K562 (cell line): ENCODE results near the gene PUDP. TPM values are rescaled to one million over a fixed set of nuclear protein-coding genes. Genes with fewer than 3 reads are reported as not detected.
"Not testable (repeated sequence)": the region's sequence is repeated elsewhere in the genome, so short reads cannot be mapped to it uniquely, and the experiment has no call there.

Source experiments
- ATAC-seq: fragments of 200-7000 bp; cut with Tn5 transposase; 3 replicates; pipeline ENCODE4 v1.9.1; 2020; ENCODE audit warnings: moderate library complexity
- BruUV-seq: library from RNA; stranded (reverse); fragments of 400-500 nt; replicated peaks from 2 replicates; lab custom pipeline; 2021; lab: Mats Ljungman, UMichigan
- CTCF ChIA-PET: fragments of 300-600 bp; formaldehyde crosslinking; extraction: SDS; loops from one replicate; lab custom pipeline; 2021; ENCODE audit warnings: low intra/inter-chr PET ratio; lab: Yijun Ruan, JAX
- POLR2A ChIA-PET: fragments of 300-600, 350-650 bp; sonication (Branson Sonifier 250); formaldehyde crosslinking; extraction: SDS; loops from one replicate; lab custom pipeline; 2021; ENCODE audit warnings: antibody characterized with exemption, inconsistent platforms; lab: Yijun Ruan, JAX
- DNase-seq, 4 experiments: peaks; one replicate each; pipeline versions ENCODE4 v3.0.0 to v3.0.0-alpha.2; 2011 to 2018; ENCODE audit warnings: low spot score in 3 of 4, mixed read lengths in 3 of 4; ENCODE audit errors: extremely low read depth in 1 of 4
- FAIRE-seq: peaks from 2 replicates; lab custom pipeline; 2011; peaks lifted over from hg19 to GRCh38; lab: Jason Lieb, UNC
- H2AFZ ChIP-seq: 2 replicates; pipeline ENCODE4 v1.6.0; 2011; ENCODE audit warnings: low read depth, low read length, control low read depth, inconsistent platforms
- H3K27ac ChIP-seq: fragments of 200-600 bp; 3 replicates; pipeline ENCODE4 v1.8.0; 2011; ENCODE audit warnings: low read depth, mild to moderate bottlenecking, control low read depth, inconsistent platforms, low read length, moderate library complexity, mixed read lengths; ENCODE audit errors: extremely low read depth
- H3K27me3 ChIP-seq, 2 experiments: fragments of 300-600 bp in 1 of 2; 2 replicates in 1 of 2; 3 replicates in 1 of 2; pipeline versions ENCODE4 v1.6.0 to v1.8.0; 2011; ENCODE audit warnings: inconsistent platforms in 2 of 2, low read length in 2 of 2, mild to moderate bottlenecking in 1 of 2, mixed read lengths in 1 of 2, moderate library complexity in 1 of 2; ENCODE audit not compliant: control insufficient read depth in 2 of 2, insufficient read depth in 2 of 2
- H3K36me3 ChIP-seq: fragments of 300-600 bp; 3 replicates; pipeline ENCODE4 v1.8.0; 2011; ENCODE audit warnings: mild to moderate bottlenecking, low read length, inconsistent platforms; ENCODE audit not compliant: control insufficient read depth, insufficient read depth
- H3K4me1 ChIP-seq, 2 experiments: fragments of 200-600 bp in 1 of 2; replicated peaks in 1 of 2; 2 replicates in 1 of 2; 3 replicates in 1 of 2; pipeline versions ENCODE4 v1.5.1 to v1.8.0; 2011; ENCODE audit warnings: inconsistent platforms in 2 of 2, low read length in 2 of 2, mild to moderate bottlenecking in 1 of 2, mixed read lengths in 1 of 2, moderate library complexity in 1 of 2; ENCODE audit not compliant: control insufficient read depth in 2 of 2, insufficient read depth in 2 of 2
- H3K4me2 ChIP-seq: 2 replicates; pipeline ENCODE4 v1.6.1; 2011; ENCODE audit warnings: low read length, control low read depth, inconsistent platforms, mixed read lengths; ENCODE audit not compliant: insufficient read depth
- H3K4me3 ChIP-seq: fragments of 200-600 bp; sonication (generic), shearing (Covaris generic); 2 replicates; pipeline ENCODE4 v1.5.1; 2016; ENCODE audit warnings: control low read depth, inconsistent platforms
- H3K79me2 ChIP-seq: fragments of 200-600 bp; 3 replicates; pipeline ENCODE4 v1.8.0; 2011; ENCODE audit warnings: low read length, inconsistent platforms; ENCODE audit not compliant: control insufficient read depth, insufficient read depth
- H3K9ac ChIP-seq, 2 experiments: 2 replicates each; pipeline versions ENCODE4 v1.6.0 to v1.6.1; 2011; ENCODE audit warnings: low read depth in 2 of 2, low read length in 2 of 2, control low read depth in 1 of 2, inconsistent platforms in 1 of 2, mild to moderate bottlenecking in 1 of 2, mixed read lengths in 1 of 2; ENCODE audit not compliant: insufficient read depth in 1 of 2
- H3K9me1 ChIP-seq: one replicate; pipeline ENCODE4 v1.6.0; 2011; ENCODE audit warnings: inconsistent platforms, mild to moderate bottlenecking, low read length, moderate library complexity; ENCODE audit not compliant: control insufficient read depth, insufficient read depth
- H3K9me3 ChIP-seq: replicated peaks from 2 replicates; pipeline ENCODE4 v1.5.1; 2011; ENCODE audit warnings: low read depth, low read length, inconsistent platforms; ENCODE audit not compliant: control insufficient read depth, insufficient read depth
- H4K20me1 ChIP-seq: replicated peaks from 2 replicates; pipeline ENCODE4 v1.6.1; 2011; ENCODE audit warnings: low read length, inconsistent platforms, mixed read lengths; ENCODE audit not compliant: control insufficient read depth, insufficient read depth
- BCL6 ChIP-seq: fragments of 250-450 bp; sonication (Bioruptor Pico); IDR thresholded peaks from 2 replicates; pipeline ENCODE4 v1.4.0; 2020
- BCOR ChIP-seq: fragments of 450-650 bp; IDR thresholded peaks from 2 replicates; pipeline ENCODE4 v1.6.1; 2016
- CBFA2T2 ChIP-seq: fragments of 450-650 bp; conservative IDR thresholded peaks from 2 replicates; pipeline ENCODE4 v1.6.1; 2017; ENCODE audit warnings: mild to moderate bottlenecking
- CBFA2T3 ChIP-seq: fragments of 450-650 bp; IDR thresholded peaks from 2 replicates; pipeline ENCODE4 v1.6.1; 2017
- HMG20B ChIP-seq: fragments of 250-450 bp; sonication (Bioruptor Pico); IDR thresholded peaks from 2 replicates; pipeline ENCODE4 v1.5.0; 2021; ENCODE audit warnings: mild to moderate bottlenecking
- KLF13 ChIP-seq: fragments of 450-650 bp; IDR thresholded peaks from 2 replicates; pipeline ENCODE4 v1.6.1; 2016; ENCODE audit warnings: missing genetic modification characterization, low read depth, mild to moderate bottlenecking, missing compliant biosample characterization, moderate library complexity, borderline replicate concordance
- MBD2 ChIP-seq: sonication (generic); IDR thresholded peaks from 2 replicates; pipeline ENCODE4 v1.6.1; 2016; ENCODE audit warnings: low read depth, borderline replicate concordance
- NR4A1 ChIP-seq, 2 experiments: fragments of 250-450 bp in 1 of 2; fragments of 450-650 bp in 1 of 2; sonication (Bioruptor Pico) in 1 of 2; IDR thresholded peaks; 2 replicates each; pipeline versions ENCODE4 v1.4.0 to v1.6.1; 2016 to 2020; ENCODE audit warnings: mild to moderate bottlenecking in 2 of 2, missing compliant biosample characterization in 1 of 2, missing genetic modification characterization in 1 of 2, moderate library complexity in 1 of 2
- RAD51 ChIP-seq: fragments of 450-650 bp; IDR thresholded peaks from 2 replicates; pipeline ENCODE4 v1.7.1; 2016; ENCODE audit warnings: low read depth, mild to moderate bottlenecking, borderline replicate concordance
- RBM14 ChIP-seq: fragments of 200-400 bp; formaldehyde crosslinking; IDR thresholded peaks from 2 replicates; pipeline ENCODE4 v1.6.1; 2018; ENCODE audit warnings: low read depth, mild to moderate bottlenecking, low read length, moderate library complexity, borderline replicate concordance; ENCODE audit not compliant: insufficient read depth
- SP2 ChIP-seq: IDR thresholded peaks from 2 replicates; pipeline ENCODE4 v1.6.1; 2011; ENCODE audit warnings: mild to moderate bottlenecking, low read depth, low read length, moderate library complexity; ENCODE audit not compliant: poor library complexity, severe bottlenecking; ENCODE audit errors: extremely low read depth
- STAT5B ChIP-seq: fragments of 250-450 bp; sonication (Bioruptor Pico); IDR thresholded peaks from 2 replicates; pipeline ENCODE4 v1.8.0; 2021; ENCODE audit warnings: mild to moderate bottlenecking, inconsistent platforms
- TCF7 ChIP-seq: sonication (generic); IDR thresholded peaks from 2 replicates; pipeline ENCODE4 v1.6.1; 2016; ENCODE audit warnings: antibody characterized with exemption, borderline replicate concordance
- TSC22D4 ChIP-seq: fragments of 450-650 bp; IDR thresholded peaks from 2 replicates; pipeline ENCODE4 v1.6.1; 2016; ENCODE audit warnings: missing genetic modification characterization, missing biosample characterization, control low read depth
- ZNF668 ChIP-seq: fragments of 250-450 bp; sonication (Bioruptor Pico); IDR thresholded peaks from 2 replicates; pipeline ENCODE4 v1.8.0; 2022; ENCODE audit warnings: mild to moderate bottlenecking, inconsistent platforms
- WGBS: fragments of 100-300 bp; shearing (Covaris generic); methylation state at CpG from one replicate; pipeline ENCODE4 v1.1.6; 2016; ENCODE audit warnings: low coverage, mixed read lengths; ENCODE audit not compliant: insufficient coverage; ENCODE audit errors: missing lambda C conversion rate; 5-methylcytosine and 5-hydroxymethylcytosine counted together
- in situ Hi-C: fragments of 300-500 bp; cut with MboI; formaldehyde crosslinking; loops from 4 replicates; pipeline ENCODE4 v1.15.0; 2018; ENCODE audit warnings: inconsistent platforms, mixed read lengths
- intact Hi-C: fragments of 100-400 bp; cut with micrococcal nuclease; formaldehyde crosslinking; loops from 2 replicates; pipeline ENCODE4 v1.14.2; 2022
- polyA plus RNA-seq, 8 experiments: library from polyadenylated mRNA; depleted of rRNA in 4 of 8; stranded (reverse) in 5 of 8; unstranded in 3 of 8; fragments of >200 nt; fragmentation: Nextera tagmentation in 2 of 8; fragmentation: Illumina TruSeq in 1 of 8; extraction: Ambion mirVana in 2 of 8; extraction: Trizol in 1 of 8; gene quantifications; 2 replicates each; pipeline versions ENCODE4 v1.2.1 to v1.2.3, GENCODE V29; 2011 to 2014; ENCODE audit warnings: inconsistent platforms in 1 of 8, missing spikeins in 1 of 8
- total RNA-seq, 7 experiments: library from RNA; depleted of rRNA in 6 of 7; stranded (reverse); fragments of >200 nt in 6 of 7; fragmentation: Illumina TruSeq in 2 of 7; extraction: Trizol in 2 of 7; gene quantifications; 2 replicates each; pipeline versions ENCODE4 v1.2.1 to v1.2.3, GENCODE V29; 2011 to 2021; ENCODE audit warnings: low replicate concordance in 1 of 7
- TF ChIP-seq, protein P1 (sequence below): fragments of 450-650 bp; formaldehyde crosslinking; IDR thresholded peaks from 2 replicates; pipeline ENCODE4 v1.4.0; 2020; ENCODE audit warnings: mild to moderate bottlenecking, mixed read lengths

PUDP gene
- total and polyA plus RNA-seq, 9 of the 15 experiments (the other 6 are each of a cell fraction or from before 2014, with no cell fraction given), result 13.6 to 63.0 (median 29.2) TPM

DNA sequence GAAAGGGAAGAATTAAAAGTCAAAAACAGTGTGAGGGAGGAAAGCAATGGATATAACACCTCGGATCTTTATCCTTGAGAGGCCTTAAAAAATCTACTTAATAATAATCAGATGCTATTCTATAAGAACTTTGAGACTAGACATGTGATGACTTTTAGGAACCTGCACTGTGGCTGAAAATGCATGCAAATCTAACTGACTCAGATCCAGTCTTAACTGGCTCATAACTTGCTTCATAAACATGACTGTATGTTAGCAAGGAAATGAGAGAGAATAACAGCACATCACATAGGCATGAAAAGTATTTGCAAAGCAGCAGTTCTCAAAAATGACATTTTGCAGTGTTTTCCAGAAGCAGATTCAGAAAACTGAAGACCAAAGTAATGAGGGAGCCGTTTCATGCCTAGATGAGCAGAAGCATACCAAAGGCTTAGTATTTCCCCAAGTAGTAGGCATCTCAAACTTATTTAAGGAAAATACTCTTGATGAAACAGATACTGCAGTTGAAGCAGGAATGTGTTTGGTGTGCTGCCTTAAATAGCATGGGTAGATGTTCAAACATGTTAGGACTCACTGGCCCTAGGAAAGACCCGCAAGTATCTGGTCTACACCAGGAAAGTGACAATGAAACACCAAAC, 104.0 kb downstream of the PUDP start:
- not testable (repeated sequence) for ATAC-seq
- 69% methylated on average over 2 of the region's 3 CpGs for WGBS

DNA sequence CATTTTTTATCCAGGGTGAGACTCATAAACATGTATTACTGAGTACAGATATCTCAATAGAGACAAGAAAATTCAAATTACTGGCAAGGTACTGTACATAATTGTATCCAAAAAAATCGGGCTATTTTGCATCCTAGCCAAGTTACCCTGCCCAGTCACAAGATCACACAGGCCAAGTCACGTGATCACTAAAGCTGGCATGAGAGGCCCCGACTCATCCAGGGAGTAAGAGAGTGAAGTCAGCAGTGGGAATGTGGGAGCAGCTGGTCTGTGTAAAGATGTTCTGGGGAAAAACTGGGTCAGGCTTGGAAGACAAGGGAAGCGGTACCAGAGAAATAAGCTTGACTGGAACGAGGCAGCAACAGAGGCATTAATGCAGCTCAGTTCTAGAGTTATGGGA, 119.7 kb downstream of the PUDP start:
- H3K4me1 ChIP-seq, result no peaks in the 10 kb centered on the region
- no peaks in the 10 kb centered on the region for H3K36me3 ChIP-seq
- H3K9me1 ChIP-seq, result no peaks in the 10 kb centered on the region
- no peak overlapping the region for H3K4me3 ChIP-seq
- POLR2A ChIA-PET, result no interaction called here
- FAIRE-seq, result no peak
- ATAC-seq, result no peak
- no peaks in the 10 kb centered on the region for H4K20me1 ChIP-seq
- no peak overlapping the region for H3K4me2 ChIP-seq
- H3K27me3 ChIP-seq, result no peaks in the 10 kb centered on the region
- in situ Hi-C loops, result no loop called here
- H3K27ac ChIP-seq, result no peak overlapping the region
- no peaks in the 10 kb centered on the region for H3K79me2 ChIP-seq
- no peak for DNase-seq
- H3K9me3 ChIP-seq, result no peaks in the 10 kb centered on the region
- 7% methylated on average over 4 of the region's 5 CpGs for WGBS
- BruUV-seq, result no TSS peak
- no peak overlapping the region for H2AFZ ChIP-seq
- H3K9ac ChIP-seq, result no peak overlapping the region
- intact Hi-C loops, result no loop called here
- CTCF ChIA-PET, result no interaction called here
- TF ChIP-seq HMG20B (no peak), RBM14 (no peak), NR4A1 (CRISPR knock-in tag; IDR thresholded peaks at IDR 0.05) (no peak), NR4A1 (tag; IDR thresholded peaks at IDR 0.05) (no peak), ZNF668 (CRISPR knock-in tag) (no peak), CBFA2T3 (no peak), CBFA2T2 (0 out of 2 replicates have a peak, but pooled peaks have one; percentile 4), BCOR (no peak), TCF7 (no peak), RAD51 (peak; percentile 48; the same call in 1 of the 2 replicates), BCL6 (no peak), KLF13 (tag) (no peak), TSC22D4 (no peak), MBD2 (no peak), SP2 (no peak), STAT5B (CRISPR knock-in tag) (no peak)
- TF ChIP-seq, protein P1, sequence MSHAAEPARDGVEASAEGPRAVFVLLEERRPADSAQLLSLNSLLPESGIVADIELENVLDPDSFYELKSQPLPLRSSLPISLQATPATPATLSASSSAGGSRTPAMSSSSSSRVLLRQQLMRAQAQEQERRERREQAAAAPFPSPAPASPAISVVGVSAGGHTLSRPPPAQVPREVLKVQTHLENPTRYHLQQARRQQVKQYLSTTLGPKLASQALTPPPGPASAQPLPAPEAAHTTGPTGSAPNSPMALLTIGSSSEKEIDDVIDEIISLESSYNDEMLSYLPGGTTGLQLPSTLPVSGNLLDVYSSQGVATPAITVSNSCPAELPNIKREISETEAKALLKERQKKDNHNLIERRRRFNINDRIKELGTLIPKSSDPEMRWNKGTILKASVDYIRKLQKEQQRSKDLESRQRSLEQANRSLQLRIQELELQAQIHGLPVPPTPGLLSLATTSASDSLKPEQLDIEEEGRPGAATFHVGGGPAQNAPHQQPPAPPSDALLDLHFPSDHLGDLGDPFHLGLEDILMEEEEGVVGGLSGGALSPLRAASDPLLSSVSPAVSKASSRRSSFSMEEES (CRISPR knock-in tag), result peak; percentile 68

More for the DNA sequence above, 104.0 kb downstream of the PUDP start:
- CTCF ChIA-PET, BruUV-seq, H3K9ac ChIP-seq, DNase-seq, H3K79me2 ChIP-seq, H3K27ac ChIP-seq, intact Hi-C loops, POLR2A ChIA-PET, FAIRE-seq, H4K20me1 ChIP-seq, H3K4me1 ChIP-seq, H2AFZ ChIP-seq, H3K36me3 ChIP-seq, H3K9me3 ChIP-seq, H3K9me1 ChIP-seq, H3K27me3 ChIP-seq, H3K4me2 ChIP-seq, in situ Hi-C loops, H3K4me3 ChIP-seq: not testable (repeated sequence)
